Type B pancreatic cell (in vitro differentiated cells): ENCODE results near the gene SPNS2. TPM values are rescaled to one million over a fixed set of nuclear protein-coding genes. Genes with fewer than 3 reads are reported as not detected.
"Not testable (repeated sequence)": the region's sequence is repeated elsewhere in the genome, so short reads cannot be mapped to it uniquely, and the experiment has no call there.

Experiments
- DNase-seq: peaks from one replicate; pipeline ENCODE4 v3.0.0; 2021; ENCODE audit warnings: mixed read lengths; ENCODE audit not compliant: unreplicated experiment; ENCODE audit errors: extremely low spot score
- H3K27ac Mint-ChIP-seq: 2 replicates; pipeline ENCODE4 v1.8.0; 2021; ENCODE audit warnings: mild to moderate bottlenecking, mixed read lengths
- H3K27me3 Mint-ChIP-seq: 2 replicates; pipeline ENCODE4 v1.8.0; 2021; ENCODE audit warnings: mixed read lengths
- H3K36me3 Mint-ChIP-seq: 2 replicates; pipeline ENCODE4 v1.8.0; 2021; ENCODE audit warnings: mixed read lengths
- H3K4me1 Mint-ChIP-seq: one replicate; pipeline ENCODE4 v1.8.0; 2021; ENCODE audit warnings: mixed read lengths; ENCODE audit not compliant: unreplicated experiment
- H3K4me3 Mint-ChIP-seq: 2 replicates; pipeline ENCODE4 v1.8.0; 2021; ENCODE audit warnings: mild to moderate bottlenecking, mixed read lengths
- H3K9me3 Mint-ChIP-seq: 2 replicates; pipeline ENCODE4 v1.8.0; 2021; ENCODE audit warnings: mixed read lengths
- total RNA-seq: library from RNA; stranded (reverse); gene quantifications from 2 replicates; pipeline ENCODE4 v1.2.1, GENCODE V29; 2021; ENCODE audit warnings: low replicate concordance
- TF ChIP-seq, protein P1 (sequence below): fragments of 200-600 bp; sonication (generic); conservative IDR thresholded peaks from 2 replicates; pipeline ENCODE4 v1.5.0; 2021; ENCODE audit warnings: antibody characterized with exemption, mild to moderate bottlenecking

The SPNS2 gene
- total RNA-seq, 1 donor from 2014 or later: 16.1 TPM

DNA sequence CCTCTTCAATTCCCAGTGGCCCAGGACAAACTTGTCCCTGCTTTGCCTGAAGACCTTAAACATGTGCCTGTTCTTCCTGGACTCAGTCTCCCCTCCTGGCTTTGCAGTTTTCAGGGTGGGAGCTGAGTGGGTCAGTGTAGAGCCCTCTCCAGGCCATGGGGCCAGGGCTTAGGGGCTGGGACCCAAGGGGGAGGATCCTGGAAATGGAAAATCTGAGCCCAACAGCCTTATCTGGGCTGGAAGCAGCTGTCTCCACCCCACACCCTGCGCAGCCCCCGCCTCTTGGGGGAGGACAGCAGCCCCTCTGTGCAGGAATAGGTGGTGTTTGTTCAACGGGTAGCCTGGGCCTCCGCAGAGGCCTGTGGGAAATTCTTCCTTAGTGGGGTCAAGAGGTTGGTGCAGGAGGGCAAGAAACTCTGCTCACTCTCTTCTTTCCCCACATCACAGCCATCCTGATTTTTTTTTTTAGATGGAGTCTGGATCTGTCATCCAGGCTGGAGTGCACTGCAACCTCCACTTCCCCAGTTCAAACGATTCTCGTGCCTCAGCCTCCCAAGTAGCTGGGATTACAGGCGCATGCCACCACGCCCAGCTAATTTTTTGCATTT is 78.8 kb downstream of the SPNS2 start:
- no peak overlapping the region for H3K4me3 Mint-ChIP-seq

DNA sequence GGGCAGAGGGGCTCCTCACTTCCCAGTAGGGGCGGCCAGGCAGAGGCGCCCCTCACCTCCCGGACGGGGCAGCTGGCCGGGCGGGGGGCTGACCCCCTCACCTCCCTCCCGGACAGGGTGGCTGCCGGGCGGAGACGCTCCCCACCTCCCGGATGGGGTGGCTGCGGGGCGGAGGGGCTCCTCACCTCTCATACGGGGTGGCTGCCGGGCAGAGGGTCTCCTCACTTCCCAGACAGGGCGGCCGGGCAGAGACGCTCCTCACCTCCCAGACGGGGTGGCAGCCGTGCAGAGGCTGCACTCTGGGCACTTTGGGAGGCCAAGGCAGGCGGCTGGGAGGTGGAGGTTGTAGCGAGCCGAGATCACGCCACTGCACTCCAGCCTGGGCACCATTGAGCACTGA is 79.7 kb downstream of the SPNS2 start:
- H3K27ac Mint-ChIP-seq, H3K4me3 Mint-ChIP-seq, H3K36me3 Mint-ChIP-seq, DNase-seq, H3K9me3 Mint-ChIP-seq, H3K27me3 Mint-ChIP-seq: not testable (repeated sequence)
- peaks cover 37% of the 10 kb centered on the region for H3K4me1 Mint-ChIP-seq

More for the DNA sequence above, 78.8 kb downstream of the SPNS2 start:
- Mint-ChIP-seq H3K36me3 (no peaks in the 10 kb centered on the region), H3K27ac (no peak overlapping the region), H3K4me1 (peaks cover 32% of the 10 kb centered on the region), H3K9me3 (no peaks in the 10 kb centered on the region), H3K27me3 (no peaks in the 10 kb centered on the region)
- DNase-seq: no peak
- TF ChIP-seq, protein P1, sequence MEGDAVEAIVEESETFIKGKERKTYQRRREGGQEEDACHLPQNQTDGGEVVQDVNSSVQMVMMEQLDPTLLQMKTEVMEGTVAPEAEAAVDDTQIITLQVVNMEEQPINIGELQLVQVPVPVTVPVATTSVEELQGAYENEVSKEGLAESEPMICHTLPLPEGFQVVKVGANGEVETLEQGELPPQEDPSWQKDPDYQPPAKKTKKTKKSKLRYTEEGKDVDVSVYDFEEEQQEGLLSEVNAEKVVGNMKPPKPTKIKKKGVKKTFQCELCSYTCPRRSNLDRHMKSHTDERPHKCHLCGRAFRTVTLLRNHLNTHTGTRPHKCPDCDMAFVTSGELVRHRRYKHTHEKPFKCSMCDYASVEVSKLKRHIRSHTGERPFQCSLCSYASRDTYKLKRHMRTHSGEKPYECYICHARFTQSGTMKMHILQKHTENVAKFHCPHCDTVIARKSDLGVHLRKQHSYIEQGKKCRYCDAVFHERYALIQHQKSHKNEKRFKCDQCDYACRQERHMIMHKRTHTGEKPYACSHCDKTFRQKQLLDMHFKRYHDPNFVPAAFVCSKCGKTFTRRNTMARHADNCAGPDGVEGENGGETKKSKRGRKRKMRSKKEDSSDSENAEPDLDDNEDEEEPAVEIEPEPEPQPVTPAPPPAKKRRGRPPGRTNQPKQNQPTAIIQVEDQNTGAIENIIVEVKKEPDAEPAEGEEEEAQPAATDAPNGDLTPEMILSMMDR: no peak

DNA sequence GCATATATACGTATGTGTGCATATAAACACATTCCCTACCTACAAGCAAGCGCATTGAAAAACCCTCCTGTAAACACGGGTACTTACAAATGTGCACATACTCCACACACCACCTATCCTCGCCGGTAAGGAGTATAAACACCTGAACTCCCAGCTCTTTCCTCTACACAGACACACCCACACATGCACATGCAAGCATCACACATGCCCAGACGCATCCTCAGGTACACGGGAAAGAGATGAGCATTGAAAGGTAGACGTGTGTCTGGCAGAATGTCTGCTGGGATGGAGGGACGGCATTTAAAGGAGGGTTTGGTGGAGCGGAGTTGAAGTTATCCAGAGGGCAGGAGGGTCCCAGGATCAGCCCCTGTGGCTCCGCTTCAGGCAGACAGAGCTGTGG is 81.0 kb downstream of the SPNS2 start:
- DNase-seq: no peak
- Mint-ChIP-seq H3K9me3 (no peaks in the 10 kb centered on the region), H3K36me3 (no peaks in the 10 kb centered on the region), H3K4me1 (peaks cover 38% of the 10 kb centered on the region), H3K27ac (peak overlapping the region; percentile 71), H3K27me3 (peaks cover 9% of the 10 kb centered on the region), H3K4me3 (peak overlapping the region; percentile 74)
- TF ChIP-seq, protein P1: no peak

DNA sequence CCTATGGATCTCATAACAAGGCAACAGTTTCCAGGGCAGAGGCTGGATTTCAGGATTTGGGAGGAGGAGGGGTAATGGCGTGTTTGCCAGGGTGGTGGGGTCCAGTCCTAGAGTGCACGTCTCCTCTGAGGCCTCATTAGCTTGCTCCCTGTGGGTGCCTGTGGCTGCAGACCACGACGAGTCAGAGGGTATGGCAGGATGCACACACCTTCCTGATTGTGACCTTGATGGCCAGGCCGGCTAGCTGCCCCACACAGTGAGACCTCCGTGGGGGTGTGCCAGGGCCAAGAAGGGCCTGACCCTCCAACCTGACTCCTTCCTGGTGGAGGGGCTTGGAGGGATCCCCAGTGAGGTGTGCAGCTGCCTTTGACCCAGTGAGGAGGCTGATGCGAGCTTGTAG is 81.6 kb downstream of the SPNS2 start:
- Mint-ChIP-seq H3K27ac (no peak overlapping the region), H3K27me3 (peaks cover 12% of the 10 kb centered on the region), H3K36me3 (no peaks in the 10 kb centered on the region), H3K4me1 (peaks cover 35% of the 10 kb centered on the region), H3K9me3 (no peaks in the 10 kb centered on the region), H3K4me3 (no peak overlapping the region)
- DNase-seq: no peak
- TF ChIP-seq, protein P1: no peak

DNA sequence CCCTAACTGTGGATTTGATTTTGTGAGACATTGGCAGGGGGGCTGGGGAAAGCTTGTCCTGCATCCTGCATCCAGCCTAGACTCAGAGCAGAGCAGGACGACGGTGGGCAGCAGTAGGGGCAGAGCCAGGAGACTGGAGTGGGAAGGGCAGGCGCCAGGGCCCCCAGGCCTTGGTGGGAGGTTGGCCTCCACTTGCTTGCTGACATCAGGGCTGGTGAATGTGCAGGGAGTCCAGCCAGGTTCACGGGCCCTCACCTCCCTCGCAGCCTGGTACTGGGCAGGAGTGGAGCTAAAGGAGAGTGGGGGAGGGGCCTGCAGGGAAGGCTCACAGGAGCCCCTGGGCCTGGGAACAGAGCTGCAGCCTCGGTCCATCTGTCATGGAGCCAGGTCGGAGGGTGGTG is 83.4 kb downstream of the SPNS2 start:
- no peak for DNase-seq
- H3K4me3 Mint-ChIP-seq: no peak overlapping the region
- no peaks in the 10 kb centered on the region for H3K36me3 Mint-ChIP-seq
- no peaks in the 10 kb centered on the region for H3K9me3 Mint-ChIP-seq
- peaks cover 23% of the 10 kb centered on the region for H3K27me3 Mint-ChIP-seq
- H3K4me1 Mint-ChIP-seq: peaks cover 40% of the 10 kb centered on the region
- TF ChIP-seq, protein P1: no peak
- no peak overlapping the region for H3K27ac Mint-ChIP-seq

DNA sequence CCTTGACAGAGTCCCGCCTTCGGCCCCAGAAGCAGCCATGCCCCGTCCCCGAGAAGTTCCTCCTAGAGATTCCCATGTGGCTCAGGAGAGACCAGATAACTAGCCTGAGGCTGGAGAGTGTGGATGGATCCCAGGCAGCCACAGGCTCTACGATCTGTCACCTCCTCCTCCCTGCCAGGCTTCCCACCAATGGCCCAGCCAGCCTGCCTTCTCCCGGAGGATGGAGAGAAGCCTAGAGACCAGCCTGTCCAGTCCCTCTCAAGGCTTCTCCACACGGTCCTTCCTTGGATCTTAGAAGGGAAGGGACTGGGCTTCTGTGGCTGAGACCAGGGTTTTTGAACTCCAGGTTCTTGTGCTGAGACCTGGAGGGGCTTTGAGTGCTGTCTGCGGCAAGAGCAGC is 84.0 kb downstream of the SPNS2 start:
- DNase-seq: no peak
- no peak overlapping the region for H3K27ac Mint-ChIP-seq
- no peaks in the 10 kb centered on the region for H3K9me3 Mint-ChIP-seq
- H3K4me1 Mint-ChIP-seq: peaks cover 40% of the 10 kb centered on the region
- H3K36me3 Mint-ChIP-seq: no peaks in the 10 kb centered on the region
- H3K4me3 Mint-ChIP-seq: no peak overlapping the region
- peaks cover 23% of the 10 kb centered on the region for H3K27me3 Mint-ChIP-seq
- TF ChIP-seq, protein P1: no peak
